Thyroid gland (tissue), 4 donors: Measurements from ENCODE around the gene CCDC197.

Experiments used
- POLR2A ChIP-seq, 2 donors: fragments of 450-650 bp; IDR thresholded peaks; one replicate each; pipeline ENCODE4 v1.6.1; 2017; ENCODE audit warnings: antibody characterized with exemption in 2 of 2, mild to moderate bottlenecking in 2 of 2, moderate library complexity in 1 of 2
- TF ChIP-seq, protein P1 (sequence below), 6 experiments: fragments of 200-600 bp in 3 of 6; fragments of 450-650 bp in 3 of 6; sonication (generic) in 3 of 6; IDR thresholded peaks; one replicate each; pipeline ENCODE4 v1.5.1; 2016 to 2019; ENCODE audit warnings: antibody characterized with exemption in 6 of 6, mild to moderate bottlenecking in 2 of 6, inconsistent platforms in 1 of 6, moderate library complexity in 1 of 6

DNA sequence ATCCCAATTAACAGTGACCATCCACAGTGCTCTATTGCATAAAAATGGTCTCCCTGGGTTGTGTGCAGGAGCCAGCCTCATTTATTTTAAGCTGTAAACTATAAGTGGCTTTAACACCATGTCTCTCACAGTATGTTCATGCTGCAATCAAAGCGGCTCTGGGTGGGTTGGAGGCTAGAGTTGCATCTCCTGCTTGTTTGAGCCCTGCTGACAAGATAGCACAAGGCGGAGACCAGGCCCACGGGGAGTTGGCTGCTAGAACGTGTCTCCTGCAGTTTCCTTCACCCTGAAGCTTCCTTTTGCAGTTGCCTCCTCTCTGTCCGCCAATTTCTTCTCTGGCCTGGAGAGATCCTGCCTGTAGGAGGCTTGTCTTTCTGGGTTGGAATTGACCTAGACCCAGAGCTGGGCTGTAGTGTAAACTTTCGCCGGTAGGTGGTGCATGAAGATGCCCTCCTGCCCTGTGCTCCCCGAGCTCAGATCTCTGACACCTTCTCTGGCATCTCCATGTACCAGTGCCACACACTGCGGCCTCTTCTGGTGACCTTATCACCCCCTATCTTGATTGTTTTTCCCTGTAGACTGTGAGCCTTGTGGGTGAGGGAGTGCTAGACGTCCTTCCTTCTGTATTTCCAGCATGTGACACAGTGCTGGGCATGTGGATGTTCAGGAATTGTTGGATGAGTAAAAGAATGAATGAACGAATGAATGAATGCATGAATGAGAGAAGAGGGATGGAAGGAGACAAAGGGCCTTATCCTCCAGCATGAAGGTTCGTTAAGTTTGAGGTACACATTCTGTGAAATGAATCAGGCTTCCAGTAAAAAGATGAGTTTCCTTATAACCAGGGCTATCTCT, 39.4 kb downstream of the CCDC197 start:
- TF ChIP-seq, protein P1, sequence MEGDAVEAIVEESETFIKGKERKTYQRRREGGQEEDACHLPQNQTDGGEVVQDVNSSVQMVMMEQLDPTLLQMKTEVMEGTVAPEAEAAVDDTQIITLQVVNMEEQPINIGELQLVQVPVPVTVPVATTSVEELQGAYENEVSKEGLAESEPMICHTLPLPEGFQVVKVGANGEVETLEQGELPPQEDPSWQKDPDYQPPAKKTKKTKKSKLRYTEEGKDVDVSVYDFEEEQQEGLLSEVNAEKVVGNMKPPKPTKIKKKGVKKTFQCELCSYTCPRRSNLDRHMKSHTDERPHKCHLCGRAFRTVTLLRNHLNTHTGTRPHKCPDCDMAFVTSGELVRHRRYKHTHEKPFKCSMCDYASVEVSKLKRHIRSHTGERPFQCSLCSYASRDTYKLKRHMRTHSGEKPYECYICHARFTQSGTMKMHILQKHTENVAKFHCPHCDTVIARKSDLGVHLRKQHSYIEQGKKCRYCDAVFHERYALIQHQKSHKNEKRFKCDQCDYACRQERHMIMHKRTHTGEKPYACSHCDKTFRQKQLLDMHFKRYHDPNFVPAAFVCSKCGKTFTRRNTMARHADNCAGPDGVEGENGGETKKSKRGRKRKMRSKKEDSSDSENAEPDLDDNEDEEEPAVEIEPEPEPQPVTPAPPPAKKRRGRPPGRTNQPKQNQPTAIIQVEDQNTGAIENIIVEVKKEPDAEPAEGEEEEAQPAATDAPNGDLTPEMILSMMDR (IDR thresholded peaks at IDR 0.05): peak; percentile 56 to 79 (median 70)
- no peak for TF ChIP-seq POLR2A (IDR thresholded peaks at IDR 0.05)
